A549 (cell line): ENCODE results near the gene LPAR1. TPM values are rescaled to one million over a fixed set of nuclear protein-coding genes. Genes with fewer than 3 reads are reported as not detected.

Experiments used
- ATAC-seq, 2 experiments: fragments of 200-7000 bp in 1 of 2; fragments of >200 bp in 1 of 2; cut with Nextera tagmentation in 1 of 2; cut with Tn5 transposase in 1 of 2; 3 replicates each; pipeline versions ENCODE4 v1.8.0 to v1.9.1; 2018 to 2020; ENCODE audit warnings: mild to moderate bottlenecking in 1 of 2, moderate library complexity in 1 of 2
- CTCF ChIA-PET: fragments of 300-600 bp; sonication (Branson Sonifier 250); formaldehyde crosslinking; extraction: SDS; loops from one replicate; lab custom pipeline; 2021; ENCODE audit warnings: antibody characterized with exemption, inconsistent platforms; lab: Yijun Ruan, JAX
- POLR2A ChIA-PET: fragments of 350-600 bp; formaldehyde crosslinking; extraction: SDS; loops from one replicate; lab custom pipeline; 2021; ENCODE audit warnings: antibody characterized with exemption, inconsistent platforms; lab: Yijun Ruan, JAX
- DNase-seq, 2 experiments: peaks; one replicate each; pipeline versions ENCODE4 v3.0.0 to v3.0.0-alpha.2; 2011 to 2016; ENCODE audit warnings: low read depth in 1 of 2, low spot score in 1 of 2
- FAIRE-seq: peaks from 2 replicates; lab custom pipeline; 2011; peaks lifted over from hg19 to GRCh38; lab: Jason Lieb, UNC
- H3K27ac ChIP-seq, 2 experiments: fragments of >200 bp; sonication (Bioruptor Twin); formaldehyde crosslinking; 3 replicates each; pipeline ENCODE4 v1.5.1; 2016 to 2017
- H3K4me1 ChIP-seq: fragments of >200 bp; sonication (Bioruptor Twin); formaldehyde crosslinking; 3 replicates; pipeline ENCODE4 v1.6.1; 2016
- H3K4me2 ChIP-seq: fragments of >200 bp; sonication (Bioruptor Twin); formaldehyde crosslinking; 3 replicates; pipeline ENCODE4 v1.6.1; 2016
- H3K4me3 ChIP-seq: fragments of >200 bp; sonication (Bioruptor Twin); formaldehyde crosslinking; 3 replicates; pipeline ENCODE4 v1.5.1; 2016
- H3K9me3 ChIP-seq: fragments of >200 bp; sonication (Bioruptor Twin); formaldehyde crosslinking; 3 replicates; pipeline ENCODE4 v1.6.1; 2016
- BCL3 ChIP-seq: fragments of >200 bp; sonication (Bioruptor Twin); formaldehyde crosslinking; IDR thresholded peaks from 3 replicates; pipeline ENCODE4 v1.6.1; 2016
- CEBPB ChIP-seq, 2 experiments: fragments of >200 bp in 1 of 2; sonication (Bioruptor Twin) in 1 of 2; formaldehyde crosslinking in 1 of 2; IDR thresholded peaks; 2 replicates each; pipeline ENCODE4 v1.6.1; 2012 to 2016
- CHD2 ChIP-seq: fragments of 150-350 bp; IDR thresholded peaks from 2 replicates; pipeline ENCODE4 v1.6.1; 2014; ENCODE audit warnings: low read length; ENCODE audit not compliant: partially characterized antibody
- EHMT2 ChIP-seq: fragments of 200-600 bp; sonication (generic); IDR thresholded peaks from 2 replicates; pipeline ENCODE4 v1.6.1; 2016; ENCODE audit warnings: antibody characterized with exemption, low read depth, mild to moderate bottlenecking, moderate library complexity
- FOSL2 ChIP-seq, 2 experiments: fragments of 450-650 bp in 1 of 2; fragments of >200 bp in 1 of 2; sonication (Bioruptor Twin) in 1 of 2; formaldehyde crosslinking; IDR thresholded peaks; 2 replicates each; pipeline versions ENCODE4 v1.5.0 to v1.6.1; 2016 to 2020; ENCODE audit warnings: mild to moderate bottlenecking in 1 of 2, moderate library complexity in 1 of 2
- FOXS1 ChIP-seq: fragments of 250-450 bp; sonication (Bioruptor Pico); IDR thresholded peaks from 2 replicates; pipeline ENCODE4 v1.5.0; 2020; ENCODE audit warnings: mild to moderate bottlenecking, moderate library complexity
- HDAC2 ChIP-seq: fragments of 200-600 bp; sonication (generic); IDR thresholded peaks from 2 replicates; pipeline ENCODE4 v1.6.1; 2016
- HES2 ChIP-seq: fragments of >200 bp; sonication (Bioruptor Twin); formaldehyde crosslinking; IDR thresholded peaks from 2 replicates; pipeline ENCODE4 v1.6.1; 2016
- HEYL ChIP-seq: fragments of 250-450 bp; sonication (Bioruptor Pico); IDR thresholded peaks from 2 replicates; pipeline ENCODE4 v1.8.0; 2021; ENCODE audit warnings: mild to moderate bottlenecking, moderate library complexity
- HOXB13 ChIP-seq: fragments of 250-450 bp; sonication (Bioruptor Pico); IDR thresholded peaks from 2 replicates; pipeline ENCODE4 v1.5.0; 2020; ENCODE audit warnings: low read depth, mild to moderate bottlenecking, moderate library complexity
- HOXB5 ChIP-seq: fragments of 250-450 bp; sonication (Bioruptor Pico); IDR thresholded peaks from 2 replicates; pipeline ENCODE4 v1.5.0; 2020; ENCODE audit warnings: mild to moderate bottlenecking, moderate library complexity
- JUN ChIP-seq, 2 experiments: fragments of >200 bp; sonication (Bioruptor Twin); formaldehyde crosslinking; IDR thresholded peaks; 2 replicates in 1 of 2; 3 replicates in 1 of 2; pipeline ENCODE4 v1.6.1; 2016 to 2017
- KDM1A ChIP-seq: fragments of 200-600 bp; sonication (generic); IDR thresholded peaks from 2 replicates; pipeline ENCODE4 v1.6.1; 2016; ENCODE audit warnings: low read depth, mild to moderate bottlenecking
- MYC ChIP-seq: IDR thresholded peaks from 2 replicates; pipeline ENCODE4 v1.6.1; 2012; ENCODE audit warnings: mild to moderate bottlenecking, inconsistent platforms, low read length, improper control_type of control experiment, borderline replicate concordance
- POLR2AphosphoS2 ChIP-seq: conservative IDR thresholded peaks from 2 replicates; pipeline ENCODE4 v1.6.1; 2012; ENCODE audit warnings: low read length, improper control_type of control experiment, inconsistent platforms
- RAD21 ChIP-seq, 2 experiments: fragments of >200 bp in 1 of 2; sonication (Bioruptor Twin) in 1 of 2; formaldehyde crosslinking in 1 of 2; IDR thresholded peaks in 1 of 2; conservative IDR thresholded peaks in 1 of 2; 2 replicates in 1 of 2; 3 replicates in 1 of 2; pipeline ENCODE4 v1.6.1; 2012 to 2018; ENCODE audit warnings: inconsistent platforms in 1 of 2
- RCOR1 ChIP-seq: fragments of 150-350 bp; IDR thresholded peaks from 2 replicates; pipeline ENCODE4 v1.6.1; 2014; ENCODE audit warnings: antibody characterized with exemption, low read length, low read depth
- REST ChIP-seq: fragments of 200-600 bp; sonication (generic); IDR thresholded peaks from 2 replicates; pipeline ENCODE4 v1.6.1; 2016; ENCODE audit warnings: antibody characterized with exemption, mild to moderate bottlenecking, moderate library complexity
- SREBF2 ChIP-seq: fragments of 450-650 bp; IDR thresholded peaks from 2 replicates; pipeline ENCODE4 v1.6.1; 2014; ENCODE audit warnings: mild to moderate bottlenecking, moderate library complexity
- TFCP2L1 ChIP-seq: fragments of 250-450 bp; sonication (Bioruptor Pico); IDR thresholded peaks from 2 replicates; pipeline ENCODE4 v1.5.0; 2021; ENCODE audit warnings: mild to moderate bottlenecking
- TP53 ChIP-seq: fragments of 250-450 bp; sonication (Bioruptor Pico); IDR thresholded peaks from 2 replicates; pipeline ENCODE4 v1.5.0; 2021; ENCODE audit warnings: mild to moderate bottlenecking, moderate library complexity
- USF2 ChIP-seq: fragments of 450-650 bp; IDR thresholded peaks from 2 replicates; pipeline ENCODE4 v1.6.1; 2014; ENCODE audit warnings: antibody characterized with exemption
- ZFP36 ChIP-seq: fragments of 450-650 bp; IDR thresholded peaks from 2 replicates; pipeline ENCODE4 v1.6.1; 2014; ENCODE audit warnings: borderline replicate concordance; ENCODE audit not compliant: partially characterized antibody
- WGBS: methylation state at CpG from one replicate; pipeline ENCODE4 v1.1.6; 2017; ENCODE audit errors: missing lambda C conversion rate; 5-methylcytosine and 5-hydroxymethylcytosine counted together
- polyA plus RNA-seq, 4 experiments: library from polyadenylated mRNA; depleted of rRNA in 3 of 4; stranded (reverse); fragments of >200 nt; fragmentation: RNase III in 1 of 4; extraction: RNeasy Plus Mini Kit Qiagen cat#74134 plus additional on column Dnase treatment in 1 of 4; gene quantifications; 2 replicates in 3 of 4; 3 replicates in 1 of 4; pipeline ENCODE4 v1.2.3, GENCODE V29; 2011 to 2017

The LPAR1 gene
- polyA plus RNA-seq, 2 of the 4 experiments (the other 2 are of a cell fraction) = 15.8 to 33.7 TPM

GRCh38 chr9:110919609-110920008 lies 118.7 kb downstream of the LPAR1 start (continued):
- TF ChIP-seq REST = no peak
- TF ChIP-seq, all 56 proteins: peak for 14

GRCh38 chr9:110919050-110919435 lies 119.2 kb downstream of the LPAR1 start:
- peak overlapping the region; percentile 74 for H3K4me2 ChIP-seq
- DNase-seq (peak in 1 of 2 experiments; percentile 29), ATAC-seq (peak; percentile 35 to 43; a peak in 4 of 6 replicates), FAIRE-seq (no peak)
- H3K27ac ChIP-seq = peak overlapping the region; percentile 96 to 99
- WGBS = 85% methylated on average over 3 of the region's 3 CpGs
- ChIA-PET CTCF (interaction anchor here (0.9 to 1.5 kb wide), 4 partner anchors 12 to 275 kb away, joined by 3 to 4 read pairs (median 3); no protein-coding TSS in a partner anchor), POLR2A (no interaction called here)
- H3K9me3 ChIP-seq = peaks cover 9% of the 10 kb centered on the region; the same call in 1 of the 3 replicates
- peaks cover 57% of the 10 kb centered on the region for H3K4me1 ChIP-seq
- no peak overlapping the region for H3K4me3 ChIP-seq
- no peak for TF ChIP-seq HEYL (CRISPR knock-in tag)
- TF ChIP-seq CHD2 = no peak
- TF ChIP-seq, all 56 proteins: peak for 0

- ATAC-seq (peak; percentile 58 to 66; a peak in 5 of 6 replicates), FAIRE-seq (no peak), DNase-seq (peak in 1 of 2 experiments; percentile 41)
- Histone ChIP-seq H3K27ac (peak overlapping the region; percentile 96 to 99), H3K4me2 (peak overlapping the region; percentile 74), H3K9me3 (peaks cover 9% of the 10 kb centered on the region; the same call in 1 of the 3 replicates), H3K4me3 (no peak overlapping the region), H3K4me1 (peaks cover 62% of the 10 kb centered on the region)
- ChIA-PET POLR2A (no interaction called here), CTCF (interaction anchor here (0.6 to 1.5 kb wide), 4 partner anchors 12 to 1507 kb away, joined by 3 to 5 read pairs (median 3); no protein-coding TSS in a partner anchor)
- 67% methylated on average over 1 of the region's 1 CpG for WGBS
- TF ChIP-seq JUN (IDR thresholded peaks at IDR 0.05) = peak in 1 of 2 experiments; percentile 24; a peak in 1 of 5 replicates
- 0 out of 2 replicates have a peak, but pooled peaks have one; percentile 26 for TF ChIP-seq FOSL2 (IDR thresholded peaks at IDR 0.05)
- peak; percentile 38; the same call in 1 of the 2 replicates for TF ChIP-seq FOSL2 (CRISPR knock-in tag; IDR thresholded peaks at IDR 0.05)
- no peak for TF ChIP-seq FOXS1 (CRISPR knock-in tag)
- 0 out of 5 replicates have a peak, but pooled peaks of 1 of the 2 experiments have one; percentile 26 for TF ChIP-seq RAD21 (conservative IDR thresholded peaks at IDR 0.05 in 1 of 2, IDR thresholded peaks at IDR 0.05 in 1 of 2)
Measured at GRCh38 chr9:110918316-110919049, 119.8 kb downstream of the LPAR1 start.

- POLR2A ChIA-PET = no interaction called here
- FAIRE-seq = no peak
- TF ChIP-seq TP53 (CRISPR knock-in tag) (no peak), HDAC2 (no peak), EHMT2 (no peak), RAD21 (conservative IDR thresholded peaks at IDR 0.05 in 1 of 2, IDR thresholded peaks at IDR 0.05 in 1 of 2) (no peak), RCOR1 (no peak), HES2 (no peak), HOXB13 (CRISPR knock-in tag) (no peak), ZFP36 (no peak), HEYL (CRISPR knock-in tag) (no peak), SREBF2 (no peak), POLR2AphosphoS2 (no peak), KDM1A (no peak), HOXB5 (CRISPR knock-in tag) (no peak), BCL3 (no peak), TFCP2L1 (CRISPR knock-in tag) (no peak), CEBPB (IDR thresholded peaks at IDR 0.05) (no peak), MYC (no peak), USF2 (no peak)
Measured at GRCh38 chr9:110916403-110916802, 121.9 kb downstream of the LPAR1 start.

More at GRCh38 chr9:110916403-110916802, 121.9 kb downstream of the LPAR1 start:
- H3K9me3 ChIP-seq = peaks cover 9% of the 10 kb centered on the region; the same call in 1 of the 3 replicates
- WGBS = 90% methylated on average over 2 of the region's 2 CpGs
- no peak overlapping the region for H3K4me2 ChIP-seq
- no peak for ATAC-seq
- CTCF ChIA-PET = no interaction called here
- DNase-seq = no peak
- H3K4me1 ChIP-seq = peaks cover 67% of the 10 kb centered on the region
- H3K4me3 ChIP-seq = no peak overlapping the region
- H3K27ac ChIP-seq = peak overlapping the region; percentile 34 to 99; a peak in 4 of 6 replicates
